ENCODE measurements around the gene SH3TC1. TPM values are rescaled to one million over a fixed set of nuclear protein-coding genes. Genes with fewer than 3 reads are reported as not detected.

SH3TC1 gene
- total and polyA plus RNA-seq, 2 of the 13 experiments (the other 11 are each of a cell fraction or from before 2014, with no cell fraction given): 14.9 to 21.8 TPM

- TF ChIP-seq KIAA2018 (CRISPR knock-in tag; IDR thresholded peaks at IDR 0.05; ENCODE audit: borderline replicate concordance) (no peak), CHCHD3 (CRISPR knock-in tag; IDR thresholded peaks at IDR 0.05) (no peak), E2F1 (CRISPR knock-in tag; IDR thresholded peaks at IDR 0.05) (no peak), ZNF713 (CRISPR knock-in tag; IDR thresholded peaks at IDR 0.05) (no peak), HOXA9 (CRISPR knock-in tag; IDR thresholded peaks at IDR 0.05; ENCODE audit: borderline replicate concordance) (no peak), CERS6 (CRISPR knock-in tag; IDR thresholded peaks at IDR 0.05) (no peak), ZNF333 (CRISPR knock-in tag; IDR thresholded peaks at IDR 0.05; ENCODE audit: borderline replicate concordance) (no peak), SMAD9 (CRISPR knock-in tag; IDR thresholded peaks at IDR 0.05) (no peak), ZNF619 (CRISPR knock-in tag; IDR thresholded peaks at IDR 0.05) (no peak), ZSCAN21 (CRISPR knock-in tag; IDR thresholded peaks at IDR 0.05; ENCODE audit: borderline replicate concordance) (0 out of 2 replicates have a peak, but pooled peaks have one; percentile 54), SOX6 (IDR thresholded peaks at IDR 0.05) (no peak), SOX6 (CRISPR knock-in tag; IDR thresholded peaks at IDR 0.05) (peak; percentile 57), TBX2 (CRISPR knock-in tag; IDR thresholded peaks at IDR 0.05; ENCODE audit: borderline replicate concordance) (no peak), KLF9 (CRISPR knock-in tag; IDR thresholded peaks at IDR 0.05; ENCODE audit: low read depth) (no peak), SP2 (CRISPR knock-in tag; IDR thresholded peaks at IDR 0.05) (no peak), TFDP2 (CRISPR knock-in tag; IDR thresholded peaks at IDR 0.05) (no peak), NCOA5 (CRISPR knock-in tag; IDR thresholded peaks at IDR 0.05) (no peak), SAFB2 (CRISPR knock-in tag; IDR thresholded peaks at IDR 0.05; ENCODE audit: borderline replicate concordance, low read depth) (no peak)
These were observed 40.2 kb upstream of the SH3TC1 start, which contains the start of gene ABLIM2 (continued) for GRCh38 chr4:8158710-8159536.

All from HepG2 (cell line).